Measurements from ENCODE around the gene INIP.

Gene INIP

GRCh38 chr9:112699230-112699629, 18.7 kb downstream of the INIP start:
- peaks cover 24% of the 10 kb centered on the region for H3K36me3 ChIP-seq (ENCODE audit: insufficient read depth, low read length)
- H4K20me1 ChIP-seq (ENCODE audit: insufficient read depth, low read length, poor library complexity, severe bottlenecking): no peaks in the 10 kb centered on the region
- H3F3A ChIP-seq (ENCODE audit: low read depth): no peaks in the 10 kb centered on the region
- no peaks in the 10 kb centered on the region for H3K4me1 ChIP-seq (ENCODE audit: insufficient read depth, low read length, poor library complexity, severe bottlenecking)
- H3K27me3 ChIP-seq (ENCODE audit: insufficient read depth, low read length, poor library complexity, severe bottlenecking): no peaks in the 10 kb centered on the region
- no peak overlapping the region for H2AFZ ChIP-seq (ENCODE audit: low read length)
- no peak overlapping the region for H3K4me3 ChIP-seq (ENCODE audit: low read length, poor library complexity, severe bottlenecking)
- H3K79me2 ChIP-seq (ENCODE audit: insufficient read depth, low read length): peaks cover 25% of the 10 kb centered on the region; the same call in 1 of the 2 replicates
- TF ChIP-seq EZH2phosphoT487 (IDR thresholded peaks at IDR 0.05; ENCODE audit: borderline replicate concordance): no peak
- TF ChIP-seq CTCF (conservative IDR thresholded peaks at IDR 0.05; ENCODE audit: low read length): no peak
- no peak overlapping the region for H3K4me2 ChIP-seq (ENCODE audit: low read depth, low read length, poor library complexity, severe bottlenecking)
- no peaks in the 10 kb centered on the region for H3K9me2 ChIP-seq (replicated peaks; ENCODE audit: low read depth, low read length)
- H3K9me3 ChIP-seq (ENCODE audit: insufficient read depth, low read depth, low read length): no peaks in the 10 kb centered on the region
- H3K9ac ChIP-seq (ENCODE audit: low read depth, low read length, poor library complexity, severe bottlenecking): no peak overlapping the region

- no peak overlapping the region for H3K4me2 ChIP-seq (ENCODE audit: low read depth, low read length, poor library complexity, severe bottlenecking)
Observed at GRCh38 chr9:112696461-112696860, 21.5 kb downstream of the INIP start.

GRCh38 chr9:112694706-112695555, 23.0 kb downstream of the INIP start:
- H3K27me3 ChIP-seq (ENCODE audit: insufficient read depth, low read length, poor library complexity, severe bottlenecking): no peaks in the 10 kb centered on the region
- TF ChIP-seq CTCF (conservative IDR thresholded peaks at IDR 0.05; ENCODE audit: low read length): no peak
- no peak for TF ChIP-seq EZH2phosphoT487 (IDR thresholded peaks at IDR 0.05; ENCODE audit: borderline replicate concordance)
- H3K9me3 ChIP-seq (ENCODE audit: insufficient read depth, low read depth, low read length): no peaks in the 10 kb centered on the region
- no peak overlapping the region for H2AFZ ChIP-seq (ENCODE audit: low read length)
- H3K9me2 ChIP-seq (replicated peaks; ENCODE audit: low read depth, low read length): no peaks in the 10 kb centered on the region
- H4K20me1 ChIP-seq (ENCODE audit: insufficient read depth, low read length, poor library complexity, severe bottlenecking): no peaks in the 10 kb centered on the region
- peaks cover 52% of the 10 kb centered on the region for H3K36me3 ChIP-seq (ENCODE audit: insufficient read depth, low read length)
- H3K4me2 ChIP-seq (ENCODE audit: low read depth, low read length, poor library complexity, severe bottlenecking): no peak overlapping the region
- no peaks in the 10 kb centered on the region for H3F3A ChIP-seq (ENCODE audit: low read depth)
- H3K4me3 ChIP-seq (ENCODE audit: low read length, poor library complexity, severe bottlenecking): no peak overlapping the region
- 0 out of 2 replicates have a peak, but pooled peaks cover 6% of the 10 kb centered on the region for H3K79me2 ChIP-seq (ENCODE audit: insufficient read depth, low read length)
- H3K4me1 ChIP-seq (ENCODE audit: insufficient read depth, low read length, poor library complexity, severe bottlenecking): no peaks in the 10 kb centered on the region
- H3K9ac ChIP-seq (ENCODE audit: low read depth, low read length, poor library complexity, severe bottlenecking): no peak overlapping the region

More at GRCh38 chr9:112696461-112696860, 21.5 kb downstream of the INIP start:
- Histone ChIP-seq H3K4me3 (ENCODE audit: low read length, poor library complexity, severe bottlenecking) (no peak overlapping the region), H4K20me1 (ENCODE audit: insufficient read depth, low read length, poor library complexity, severe bottlenecking) (no peaks in the 10 kb centered on the region), H3K9ac (ENCODE audit: low read depth, low read length, poor library complexity, severe bottlenecking) (no peak overlapping the region), H3K27me3 (ENCODE audit: insufficient read depth, low read length, poor library complexity, severe bottlenecking) (no peaks in the 10 kb centered on the region), H3K4me1 (ENCODE audit: insufficient read depth, low read length, poor library complexity, severe bottlenecking) (no peaks in the 10 kb centered on the region), H2AFZ (ENCODE audit: low read length) (no peak overlapping the region), H3F3A (ENCODE audit: low read depth) (no peaks in the 10 kb centered on the region), H3K79me2 (ENCODE audit: insufficient read depth, low read length) (0 out of 2 replicates have a peak, but pooled peaks cover 9% of the 10 kb centered on the region), H3K36me3 (ENCODE audit: insufficient read depth, low read length) (peaks cover 37% of the 10 kb centered on the region), H3K9me3 (ENCODE audit: insufficient read depth, low read depth, low read length) (no peaks in the 10 kb centered on the region), H3K9me2 (replicated peaks; ENCODE audit: low read depth, low read length) (no peaks in the 10 kb centered on the region)
- TF ChIP-seq CTCF (conservative IDR thresholded peaks at IDR 0.05; ENCODE audit: low read length): no peak
- TF ChIP-seq EZH2phosphoT487 (IDR thresholded peaks at IDR 0.05; ENCODE audit: borderline replicate concordance): no peak
